ENCODE measurements around the gene RFNG.

Gene RFNG

GRCh38 chr17:82051776-82052637 is at the start of gene RFNG, which contains the start of gene GPS1:
Gene RFNG (minus strand): TSS chr17:82051811. CDS start chr17:82051766, 45 bp downstream.
Gene GPS1 (plus strand): TSS chr17:82051898. CDS start chr17:82051932, 34 bp downstream.
- DNase-seq, result peak; percentile 4 to 74

- no peak for DNase-seq
Observed at GRCh38 chr17:82101301-82101715, 49.7 kb upstream of the RFNG start.

DNA sequence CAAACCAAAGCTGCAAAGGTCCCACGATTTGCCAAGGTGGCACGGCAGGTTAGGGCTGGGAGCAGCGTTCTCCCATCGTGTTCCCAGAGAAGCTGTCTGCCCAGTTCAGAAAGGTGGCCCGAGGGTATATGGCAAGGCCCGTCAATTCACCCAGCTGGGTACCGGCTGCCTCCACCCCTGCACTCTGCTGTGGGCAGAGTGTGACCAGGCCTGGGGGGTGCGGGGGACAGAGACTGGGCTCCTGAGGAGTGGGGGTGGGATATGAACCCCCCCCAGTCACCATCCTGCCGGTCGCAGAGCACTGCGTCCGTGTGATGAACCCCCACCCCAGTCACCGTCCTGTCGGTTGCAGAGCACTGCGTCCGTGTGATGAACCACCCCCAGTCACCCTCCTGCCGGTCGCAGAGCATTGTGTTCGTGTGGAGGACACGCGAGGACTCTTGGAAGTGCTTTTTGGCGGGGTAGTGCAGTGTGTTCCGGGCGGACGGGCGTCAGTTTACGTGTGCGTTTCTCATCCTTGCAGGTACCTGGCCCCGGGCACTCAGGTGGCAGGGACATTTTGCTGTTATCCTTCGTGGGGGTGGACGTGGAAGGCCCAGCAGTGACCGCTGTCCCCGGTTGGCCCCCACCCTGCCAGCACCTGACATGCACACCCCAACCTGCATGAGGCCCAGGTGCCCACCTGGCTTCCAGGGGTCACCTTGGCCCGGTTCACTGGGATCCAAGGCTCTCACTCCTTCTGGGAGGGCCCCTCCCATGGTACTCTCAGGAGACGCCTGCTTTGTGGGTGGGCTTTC is 49.1 kb upstream of the RFNG start:
- no peak for DNase-seq

- DNase-seq, result no peak
Observed at GRCh38 chr17:82098939-82099763, 47.5 kb upstream of the RFNG start.

DNA sequence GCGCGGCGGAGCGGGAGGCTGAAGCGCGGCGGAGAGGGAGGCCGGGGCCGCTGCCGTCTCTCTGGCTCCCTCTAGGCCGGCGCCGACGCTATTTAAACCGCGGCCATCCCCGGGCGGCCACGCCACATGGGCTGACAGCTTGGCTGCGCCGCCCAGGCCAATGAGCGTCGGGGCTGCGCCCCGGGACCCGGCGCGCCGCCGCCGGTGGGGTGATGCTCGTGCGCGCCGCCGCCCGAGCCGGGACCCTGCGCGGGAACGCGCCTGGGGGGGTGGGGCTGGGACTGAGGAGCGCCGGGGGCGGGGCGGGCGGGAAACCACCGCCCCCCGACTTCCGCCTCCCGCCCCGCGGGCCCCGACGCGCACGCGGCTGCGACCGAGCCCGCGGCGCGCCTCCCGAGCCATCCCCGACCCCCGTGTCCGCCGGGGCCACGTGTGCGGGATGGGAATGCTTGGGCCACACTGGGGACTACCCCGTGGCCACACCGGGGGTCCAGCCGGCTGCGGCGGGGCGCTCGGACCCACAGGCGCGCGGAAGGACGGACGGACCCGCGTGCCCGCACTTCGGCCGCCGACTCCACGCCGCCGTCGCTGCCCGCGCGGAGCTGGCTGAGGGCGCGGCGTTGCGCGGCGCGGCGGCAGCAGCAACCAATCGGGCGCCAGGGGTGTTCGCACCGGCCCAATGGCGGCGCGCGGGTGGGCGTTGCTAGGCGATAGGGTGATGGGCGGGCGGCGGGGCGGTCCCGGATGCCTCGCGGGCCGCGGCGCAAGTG is 46.7 kb upstream of the RFNG start, which contains the start of gene FASN:
FASN (minus strand) TSS at position 68 of the 770 bp plus-strand sequence. CDS start 1,791 bp downstream, outside the sequence.
- peak; percentile 91 to 92 for DNase-seq

- DNase-seq, result no peak
Observed at GRCh38 chr17:82097919-82098168, 46.2 kb upstream of the RFNG start.

DNA sequence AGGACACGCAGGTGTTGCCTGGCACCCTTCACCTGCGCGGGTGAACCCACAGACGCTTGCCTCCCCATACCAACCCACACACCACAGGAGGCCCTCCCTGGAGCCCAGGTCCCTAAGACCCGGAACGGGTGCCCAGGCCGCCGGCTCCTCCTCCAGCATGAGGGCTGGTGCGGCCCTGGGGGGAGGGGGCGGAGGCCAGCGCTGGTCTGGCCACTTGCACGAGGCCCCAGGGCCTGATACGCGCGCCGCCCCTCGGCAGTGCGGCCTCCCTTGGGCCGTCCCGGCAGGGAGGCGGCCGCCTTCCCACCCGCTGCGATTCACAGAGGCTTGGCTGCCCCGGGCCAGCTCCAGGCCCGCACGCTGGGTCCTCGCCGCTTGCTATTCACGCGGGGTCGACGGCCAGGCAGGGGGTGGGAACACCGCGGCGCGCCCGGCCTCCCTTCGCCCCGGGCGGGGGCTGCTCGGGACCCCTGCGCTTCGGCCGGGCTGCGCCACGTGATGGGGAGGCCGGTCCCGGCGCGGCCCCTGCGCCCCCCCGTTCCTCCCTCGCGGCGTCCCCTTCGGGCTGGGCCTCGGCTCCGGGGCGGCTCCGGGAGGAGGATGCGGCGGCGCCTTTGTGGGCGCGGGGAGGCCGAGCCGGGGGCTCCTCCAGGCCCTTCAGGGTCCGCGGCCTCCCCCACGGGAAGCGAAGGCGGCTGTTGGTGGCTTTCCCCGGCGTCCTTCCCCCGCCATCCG is 45.7 kb upstream of the RFNG start:
- DNase-seq, result no peak

DNA sequence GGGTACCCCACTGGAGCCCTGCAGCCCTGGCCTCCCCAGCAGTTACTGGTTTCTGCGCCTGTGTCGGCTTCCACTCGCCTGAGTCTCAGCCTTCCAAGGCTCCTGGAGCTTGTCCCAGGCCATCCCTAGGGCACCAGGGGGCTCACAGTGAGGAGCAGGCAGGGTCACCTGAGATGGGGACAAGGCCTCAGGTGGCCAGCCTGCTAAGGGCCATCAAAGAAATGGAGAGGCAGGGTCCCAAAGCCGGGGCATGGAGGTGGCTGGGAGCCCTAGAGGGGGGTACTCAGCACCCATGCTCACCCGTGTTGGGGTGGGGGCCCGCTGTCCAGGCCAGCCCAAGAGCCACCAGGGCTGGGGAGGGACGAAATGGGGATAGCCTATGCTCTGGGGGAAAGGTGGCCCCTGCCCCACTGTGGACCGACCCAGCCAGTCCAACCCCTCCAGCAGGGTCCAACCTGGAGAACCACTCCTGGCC is 45.1 kb upstream of the RFNG start:
- DNase-seq, result no peak

DNA sequence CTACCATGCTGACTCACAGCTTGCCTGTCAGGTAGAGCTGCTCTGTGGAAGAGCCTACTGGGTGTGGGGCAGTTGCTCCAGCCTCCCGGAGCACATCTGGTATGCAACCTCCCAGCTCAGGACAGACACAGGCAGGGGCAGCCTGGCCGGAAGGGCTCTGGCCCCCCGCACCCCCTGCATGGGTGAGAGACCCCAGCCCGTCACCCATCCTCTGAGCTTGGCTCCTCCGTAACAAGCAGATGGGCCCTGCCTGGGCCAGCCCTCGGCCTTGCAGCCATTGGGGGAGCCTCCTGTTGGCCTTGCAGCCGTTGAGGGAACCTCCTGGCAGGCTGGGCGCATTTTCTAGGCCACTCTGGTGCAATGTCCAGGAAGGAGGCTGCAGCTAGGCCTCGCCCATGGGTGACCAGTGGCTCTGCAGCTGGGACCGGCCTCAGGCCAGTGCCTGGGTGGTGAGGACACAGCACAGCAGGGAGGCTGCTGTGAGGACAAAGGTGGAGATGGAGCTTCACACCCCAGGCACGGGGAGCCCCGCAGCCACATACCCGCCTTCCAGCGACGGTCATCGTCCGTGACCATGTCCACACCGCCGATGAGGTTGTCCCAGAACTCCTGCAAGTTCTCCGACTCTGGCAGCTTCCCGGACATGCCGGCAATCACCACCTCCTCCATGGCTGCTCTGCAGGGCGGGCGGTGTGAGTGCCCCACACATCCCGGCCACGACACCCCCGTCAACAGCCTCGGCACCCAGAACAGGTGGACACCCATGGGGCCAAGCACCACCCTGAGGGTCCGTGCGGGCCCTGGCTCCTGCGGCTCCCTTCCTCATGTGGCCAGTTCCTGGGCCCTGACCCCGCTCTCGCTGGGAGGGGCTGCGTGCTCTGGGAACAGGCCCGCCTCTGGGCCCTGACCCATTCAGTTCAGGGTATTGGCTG is 44.4 kb upstream of the RFNG start:
- DNase-seq, result no peak

DNA sequence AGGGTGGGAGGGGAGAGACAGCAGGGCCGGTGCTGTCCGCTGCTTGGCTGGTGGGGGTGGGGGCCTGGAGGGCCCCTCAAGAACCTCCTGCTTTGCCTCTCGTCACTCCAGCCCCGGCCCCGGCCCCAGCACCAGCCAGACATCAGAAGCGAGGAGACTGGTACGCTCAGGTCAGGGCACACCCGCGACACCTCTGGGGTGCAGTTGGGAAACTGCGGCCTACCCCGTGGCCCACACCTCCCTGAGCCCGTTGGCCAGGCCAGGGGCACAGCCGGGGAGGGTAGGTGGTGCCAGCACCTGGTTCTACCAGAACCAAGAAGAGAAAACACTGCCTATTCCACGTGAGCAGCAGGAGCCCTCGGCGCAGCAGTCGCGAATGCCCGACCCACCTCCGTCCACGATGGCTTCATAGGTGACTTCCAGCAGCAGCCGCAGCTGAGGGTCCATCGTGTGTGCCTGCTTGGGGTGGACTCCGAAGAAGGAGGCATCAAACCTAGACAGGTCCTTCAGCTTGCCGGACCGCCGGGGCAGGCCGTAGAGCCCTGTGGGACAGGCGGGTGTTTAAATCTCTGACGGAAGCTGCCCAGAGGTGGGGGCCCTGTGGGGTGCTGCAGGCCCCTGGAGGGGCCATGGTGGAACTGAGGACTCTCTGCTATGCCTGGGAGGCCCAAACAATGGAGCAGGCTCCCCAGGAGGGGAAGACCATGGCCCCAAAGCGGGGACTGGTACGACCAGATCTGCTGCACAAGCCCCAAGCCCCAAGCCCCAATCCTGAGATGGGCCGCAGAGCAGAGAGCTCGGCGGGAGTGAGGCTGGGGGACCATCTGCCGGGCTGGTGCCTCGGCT is 43.5 kb upstream of the RFNG start:
- no peak for DNase-seq

GRCh38 chr17:82092995-82093751 is 41.6 kb upstream of the RFNG start:
- no peak for DNase-seq

GRCh38 chr17:82092628-82092994 is 41.0 kb upstream of the RFNG start:
- no peak for DNase-seq

DNA sequence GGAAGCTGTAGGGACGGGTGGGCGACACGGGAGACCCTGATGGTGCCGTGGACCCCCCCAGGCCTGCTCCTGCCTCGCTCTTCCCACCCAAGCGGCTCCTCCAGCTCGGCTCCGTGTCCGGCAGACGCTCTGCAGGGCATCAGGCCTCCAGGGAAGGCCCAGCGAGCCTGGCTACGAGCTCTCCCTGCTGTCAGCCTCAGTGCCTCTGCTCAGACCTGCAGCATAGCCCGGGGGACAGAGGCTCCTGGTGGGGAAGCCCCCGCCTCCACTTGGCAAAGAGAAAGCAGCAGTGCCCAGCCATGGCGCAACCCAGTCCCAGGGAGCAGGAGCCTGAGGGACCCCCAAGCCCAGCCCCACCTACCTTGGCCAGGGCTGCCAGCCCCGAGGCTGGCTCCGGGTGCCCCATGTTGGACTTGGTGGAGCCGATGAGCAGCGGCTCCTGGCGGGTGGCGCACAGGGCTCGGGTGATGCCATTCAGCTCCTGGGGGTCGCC is 40.5 kb upstream of the RFNG start:
- DNase-seq, result no peak

GRCh38 chr17:82091264-82092066 is 39.9 kb upstream of the RFNG start:
- no peak for DNase-seq

DNA sequence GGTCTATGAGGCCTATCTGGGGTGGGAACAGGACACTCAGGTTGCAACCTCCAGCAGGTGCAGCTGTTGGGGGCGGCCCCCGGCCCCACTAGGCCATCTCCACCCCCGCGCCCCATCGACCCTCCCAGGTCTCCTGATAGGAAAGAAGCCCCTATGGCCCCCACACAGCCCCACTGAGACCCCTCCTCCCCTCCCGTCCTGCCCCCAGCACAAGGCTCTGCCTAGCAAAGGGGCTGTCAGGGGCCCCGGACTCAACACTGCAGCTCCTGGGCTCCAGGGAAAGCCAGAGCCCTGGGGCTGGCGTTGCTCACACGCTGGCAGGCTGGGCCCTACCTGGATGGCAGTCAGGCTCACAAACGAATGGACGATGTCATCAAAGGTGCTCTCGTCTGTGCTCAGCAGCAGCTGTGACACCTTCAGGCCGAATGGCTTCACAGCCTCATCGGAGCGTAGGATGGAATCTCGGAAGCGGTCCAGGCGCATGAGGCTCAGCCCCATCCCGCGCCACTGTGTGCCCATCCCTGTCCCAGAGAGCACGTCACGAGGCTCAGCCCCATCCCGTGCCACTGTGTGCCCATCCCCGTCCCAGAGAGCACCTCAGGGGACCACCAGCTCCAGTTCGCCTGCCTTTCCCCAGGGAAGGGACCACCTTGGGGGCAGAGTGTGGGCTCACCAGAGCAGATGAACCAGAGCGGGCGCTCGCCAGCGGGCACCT is 39.1 kb upstream of the RFNG start:
- no peak for DNase-seq

- DNase-seq, result no peak
Observed at GRCh38 chr17:82089723-82090548, 38.3 kb upstream of the RFNG start.

Measured in hippocampal formation (tissue), 2 donors.